ENCODE data around the gene COL11A2.
A peak's percentile ranks its signal among the peaks of the same experiment; 100 is the strongest.

Gene COL11A2

DNA sequence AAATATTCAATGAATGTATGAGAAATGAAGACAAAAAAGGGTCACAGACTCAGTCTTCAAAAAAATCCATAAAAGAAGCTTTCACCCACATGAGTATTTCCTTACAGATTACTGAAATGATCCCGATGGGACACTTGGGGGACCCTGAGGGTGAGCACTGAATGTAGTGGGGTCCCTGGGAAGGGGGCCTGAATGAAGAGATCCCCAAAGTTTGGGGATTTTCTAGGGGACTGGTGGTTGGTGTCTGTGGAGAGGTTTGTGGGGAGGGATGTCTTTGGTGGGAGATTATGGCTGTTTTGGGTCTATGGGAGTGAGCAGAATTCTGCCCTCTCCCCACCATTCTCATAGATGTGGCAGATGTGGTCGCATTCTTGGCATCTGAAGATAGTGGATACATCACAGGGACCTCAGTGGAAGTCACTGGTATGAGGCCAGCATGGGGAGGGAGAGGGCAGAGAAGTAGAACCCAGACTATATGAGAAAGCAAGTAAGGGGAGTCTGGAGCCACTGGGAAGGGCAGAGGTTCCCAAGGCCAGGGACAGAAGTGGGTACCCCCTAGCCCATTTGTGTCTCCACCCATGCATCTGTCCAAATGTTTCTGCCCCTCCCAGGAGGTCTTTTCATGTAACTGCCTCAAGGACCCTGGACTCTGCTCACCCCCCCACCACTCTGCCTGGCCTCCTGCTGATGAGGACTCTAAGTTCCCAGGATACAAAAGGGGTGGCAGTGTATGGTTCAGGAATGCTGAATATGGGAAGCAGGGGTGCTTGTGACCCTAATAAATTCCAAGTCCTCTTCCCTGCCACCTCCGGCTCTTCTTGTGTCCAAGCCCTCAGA lies 14.0 kb upstream of the COL11A2 start:
- peak; percentile 32 for DNase-seq

DNA sequence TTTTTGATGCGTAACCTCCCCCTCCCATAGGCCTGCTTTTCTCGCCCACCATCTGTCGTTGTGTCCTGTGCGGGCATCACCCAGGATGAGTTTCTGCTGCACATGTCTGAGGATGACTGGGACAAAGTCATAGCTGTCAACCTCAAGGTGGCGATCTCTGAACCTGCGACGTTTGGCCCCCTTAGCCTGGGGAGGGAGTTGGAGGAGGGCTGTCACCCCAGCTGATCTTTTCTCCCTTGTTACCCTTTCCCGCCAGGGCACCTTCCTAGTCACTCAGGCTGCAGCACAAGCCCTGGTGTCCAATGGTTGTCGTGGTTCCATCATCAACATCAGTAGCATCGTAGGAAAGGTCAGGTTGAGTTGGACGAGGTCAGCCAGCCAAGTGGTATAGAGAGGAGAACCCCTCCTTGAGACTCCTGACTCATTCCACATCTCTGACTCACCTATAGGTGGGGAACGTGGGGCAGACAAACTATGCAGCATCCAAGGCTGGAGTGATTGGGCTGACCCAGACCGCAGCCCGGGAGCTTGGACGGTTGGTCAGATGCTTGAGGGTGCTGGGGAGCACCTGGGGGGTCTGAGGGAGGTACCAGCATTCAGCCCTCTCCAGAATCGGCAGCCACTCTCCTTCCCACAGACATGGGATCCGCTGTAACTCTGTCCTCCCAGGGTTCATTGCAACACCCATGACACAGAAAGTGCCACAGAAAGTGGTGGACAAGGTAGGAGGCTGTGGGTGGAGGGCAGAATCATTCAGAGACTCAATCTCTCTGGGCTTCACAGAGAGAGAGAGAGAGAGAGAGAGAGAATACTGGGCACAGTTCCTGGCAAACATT lies 13.1 kb upstream of the COL11A2 start:
- peak; percentile 57 for DNase-seq

DNA sequence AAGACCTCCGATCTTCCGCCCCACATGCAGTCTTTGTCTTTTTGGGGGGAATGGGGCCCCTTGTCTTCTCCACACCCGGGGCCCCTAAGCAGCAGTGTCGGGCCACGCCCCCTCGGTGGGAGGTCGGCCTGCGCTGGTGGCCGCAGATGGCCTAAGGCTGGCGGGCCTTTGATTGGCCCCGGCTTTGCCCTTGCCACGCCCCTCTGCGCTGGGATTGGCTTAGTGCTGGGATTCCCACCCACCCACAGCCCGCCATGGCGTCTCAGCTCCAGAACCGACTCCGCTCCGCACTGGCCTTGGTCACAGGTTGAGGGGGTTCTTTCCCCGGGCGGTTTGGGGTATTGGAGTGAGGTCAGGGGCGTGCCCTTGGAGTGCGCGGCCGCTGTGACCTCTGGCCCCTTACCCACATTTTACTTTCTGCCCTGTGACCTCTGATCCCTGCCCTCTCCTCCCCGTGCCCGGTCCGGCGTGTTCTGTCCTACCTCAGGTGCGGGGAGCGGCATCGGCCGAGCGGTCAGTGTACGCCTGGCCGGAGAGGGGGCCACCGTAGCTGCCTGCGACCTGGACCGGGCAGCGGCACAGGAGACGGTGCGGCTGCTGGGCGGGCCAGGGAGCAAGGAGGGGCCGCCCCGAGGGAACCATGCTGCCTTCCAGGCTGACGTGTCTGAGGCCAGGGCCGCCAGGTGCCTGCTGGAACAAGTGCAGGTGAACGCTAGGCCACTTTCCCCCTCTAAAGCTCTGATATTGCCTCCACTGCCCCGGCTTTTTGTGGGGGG lies 12.3 kb upstream of the COL11A2 start, which contains the start of gene HSD17B8:
TSS of gene HSD17B8 (plus strand) at position 241 of the 776 bp plus-strand sequence. CDS start at position 255, 14 bp downstream.
- peak; percentile 91 for DNase-seq

- DNase-seq: no peak
Observed at GRCh38 chr6:33204165-33204414, 11.8 kb upstream of the COL11A2 start.

GRCh38 chr6:33203443-33204164 lies 11.3 kb upstream of the COL11A2 start:
- no peak for DNase-seq

DNA sequence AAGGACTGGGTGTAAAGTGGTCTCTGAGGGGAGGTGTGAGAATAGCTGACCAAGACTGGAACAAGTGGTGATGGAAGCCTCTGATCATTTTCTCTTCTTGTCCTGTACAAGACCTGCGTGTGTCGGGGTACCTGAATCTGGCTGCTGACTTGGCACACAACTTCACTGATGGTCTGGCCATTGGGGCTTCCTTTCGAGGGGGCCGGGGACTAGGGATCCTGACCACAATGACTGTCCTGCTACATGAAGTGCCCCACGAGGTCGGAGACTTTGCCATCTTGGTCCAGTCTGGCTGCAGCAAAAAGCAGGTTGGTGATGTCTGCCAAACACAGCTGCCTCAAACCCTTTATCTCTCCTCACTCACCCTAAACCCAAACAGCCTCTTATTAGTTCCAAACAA lies 10.5 kb upstream of the COL11A2 start:
- no peak for DNase-seq

DNA sequence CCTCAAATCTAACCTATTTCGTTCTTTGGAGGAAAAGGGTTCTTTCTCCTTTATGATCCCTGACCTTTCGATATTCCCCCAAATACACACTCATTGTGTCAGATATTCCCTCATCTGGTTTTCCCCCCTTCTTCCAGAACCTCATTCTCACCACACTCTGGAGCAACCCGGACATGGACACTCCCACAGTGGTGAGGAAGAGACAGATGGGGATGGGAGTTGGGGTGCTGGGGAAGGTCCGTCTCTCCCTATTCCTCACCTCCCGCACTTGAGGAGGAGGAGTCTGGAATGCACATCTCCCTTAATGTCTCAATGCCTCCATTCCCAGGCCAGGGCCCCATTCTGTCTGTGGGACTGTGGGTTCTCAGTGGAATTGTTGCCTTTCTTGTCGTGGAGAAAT lies 9.7 kb upstream of the COL11A2 start:
- DNase-seq: no peak

- no peak for DNase-seq
Observed at GRCh38 chr6:33201147-33201545, 8.9 kb upstream of the COL11A2 start.

DNA sequence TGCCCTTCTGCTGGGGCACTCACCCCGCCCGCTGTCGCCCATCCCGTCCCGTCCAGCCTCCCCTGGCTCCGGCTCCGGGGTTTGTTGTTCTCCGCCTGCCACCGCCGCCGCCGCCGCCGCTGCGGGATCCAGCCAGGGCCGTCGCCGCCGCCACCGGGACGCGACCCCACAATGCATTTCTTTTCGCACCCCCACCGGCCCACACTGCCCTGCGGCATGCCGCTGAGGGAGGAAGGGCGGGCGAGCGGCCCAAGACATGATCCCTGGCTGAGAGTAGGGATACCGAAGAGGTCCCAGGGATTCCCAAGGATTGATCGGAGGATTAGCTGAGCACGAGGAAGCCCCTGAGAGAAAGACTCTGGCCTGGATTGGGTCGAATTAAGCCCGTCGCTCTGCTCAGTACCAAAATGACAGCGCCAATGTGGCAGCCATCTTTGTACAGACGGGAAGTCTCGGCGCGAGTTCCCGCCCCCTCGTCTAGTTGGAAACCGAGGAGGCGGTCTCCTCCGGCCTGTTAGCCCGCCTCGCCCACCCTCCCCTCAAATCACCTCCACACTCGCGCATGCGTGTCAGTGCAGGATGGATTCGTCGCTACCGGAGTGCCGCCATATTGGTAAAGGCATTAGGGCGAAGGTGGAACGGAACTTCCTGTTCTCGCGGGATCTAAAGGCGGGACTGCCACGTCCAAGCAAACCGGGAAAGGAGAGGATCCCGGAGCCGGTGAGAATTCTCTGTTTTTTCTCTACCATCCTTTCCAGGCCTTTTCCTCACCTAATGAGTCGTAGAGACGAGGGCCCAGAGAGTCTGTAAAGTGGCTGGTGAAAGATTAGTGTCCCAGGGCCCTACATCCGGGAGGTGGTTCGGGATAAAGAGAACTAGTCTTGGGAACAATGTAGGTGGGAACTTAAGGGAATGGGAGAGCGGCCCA lies 8.2 kb upstream of the COL11A2 start, which contains the start of the genes RXRB and SLC39A7:
TSS of gene RXRB (minus strand) at position 447 of the 928 bp plus-strand sequence. CDS start at position 258, 189 bp downstream.
TSS of gene SLC39A7 (plus strand) at position 649 of the 928 bp plus-strand sequence. CDS start 379 bp downstream, outside the sequence.
- DNase-seq: peak; percentile 99

DNA sequence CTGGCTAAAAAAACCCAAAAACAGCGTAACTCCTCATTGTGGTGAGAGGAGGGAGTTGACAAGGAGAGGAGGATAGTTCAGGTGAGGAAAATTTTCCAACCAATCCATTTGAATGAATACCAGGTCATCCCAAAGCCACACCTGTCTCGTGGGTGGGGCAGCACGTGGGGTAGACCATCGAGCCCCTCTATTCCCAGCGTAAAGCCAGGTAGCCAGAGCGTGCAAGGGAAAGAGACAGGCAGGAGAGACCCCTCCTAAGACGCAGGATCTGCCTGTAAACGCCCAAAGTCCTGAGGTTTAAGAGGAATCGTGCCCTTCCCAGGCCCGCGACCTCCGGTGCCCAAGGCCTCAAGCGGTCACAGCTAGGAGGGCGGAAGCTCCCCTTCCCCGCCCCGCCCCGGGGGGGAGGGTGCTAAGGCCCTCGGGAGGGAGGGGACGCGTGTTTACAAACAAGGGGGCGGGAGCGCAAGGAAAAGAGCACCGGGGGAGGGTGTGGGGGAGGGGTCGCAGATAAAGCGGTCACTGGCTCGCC lies 7.5 kb upstream of the COL11A2 start:
- DNase-seq: peak; percentile 45

DNA sequence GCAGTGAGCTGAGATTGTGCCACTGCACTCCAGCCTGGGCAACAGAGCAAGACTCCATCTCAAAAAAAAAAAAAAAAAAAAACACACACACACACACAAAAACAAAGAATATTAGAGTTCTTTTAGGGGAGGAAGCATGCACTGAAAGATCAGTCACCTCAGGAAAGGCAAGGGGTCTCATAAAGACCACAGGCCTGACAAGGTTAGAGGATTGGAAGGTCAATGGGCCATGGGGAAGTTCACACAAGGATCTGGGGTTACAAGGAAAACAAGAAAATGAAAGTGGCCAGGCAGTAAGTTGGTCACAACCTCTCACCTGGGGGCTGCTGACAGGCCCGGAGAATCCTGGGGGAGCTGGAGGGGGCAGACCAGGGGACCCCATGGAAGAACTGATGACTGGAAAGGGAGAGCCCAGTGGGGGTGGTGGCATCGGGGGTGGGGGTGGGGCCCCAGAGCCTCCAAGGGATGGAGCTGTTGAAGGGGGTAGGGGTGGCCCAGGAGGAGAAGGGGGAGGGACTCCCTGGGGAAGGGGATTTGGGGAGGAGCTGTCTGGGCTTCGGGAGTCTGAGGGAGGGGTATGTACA lies 6.7 kb upstream of the COL11A2 start:
- DNase-seq: no peak

DNA sequence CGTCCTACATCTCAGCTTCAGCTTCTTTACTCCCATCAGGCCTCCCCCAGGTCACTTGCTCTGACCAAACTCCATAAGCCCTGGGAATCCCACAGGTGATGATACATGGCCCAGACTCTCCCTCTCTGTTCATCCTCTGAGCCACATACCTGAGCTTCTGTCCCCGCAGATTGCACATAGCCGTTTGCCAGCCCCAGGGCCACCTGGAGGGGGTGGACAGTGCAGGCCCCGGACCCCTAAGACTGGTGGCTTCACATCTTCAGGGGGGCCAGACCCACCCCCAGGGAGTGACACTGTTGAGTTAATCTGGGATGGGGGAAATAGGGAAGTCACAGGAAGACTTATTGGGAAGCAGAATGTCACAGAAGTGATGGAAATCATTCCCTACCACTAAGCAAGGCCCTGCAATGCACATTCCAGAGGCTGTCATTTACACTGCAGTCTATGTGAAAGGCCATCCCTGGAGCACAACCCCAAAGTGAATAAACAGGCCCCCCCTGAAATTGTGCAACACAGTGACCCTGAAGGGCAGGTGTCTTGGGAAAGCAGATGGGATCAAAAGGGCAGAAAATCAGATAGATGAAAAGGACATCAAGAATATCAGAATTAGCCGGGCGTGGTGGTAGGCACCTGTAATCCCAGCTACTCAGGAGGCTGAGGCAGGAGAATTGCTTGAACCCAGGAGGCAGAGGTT lies 6.0 kb upstream of the COL11A2 start:
- no peak for DNase-seq

DNA sequence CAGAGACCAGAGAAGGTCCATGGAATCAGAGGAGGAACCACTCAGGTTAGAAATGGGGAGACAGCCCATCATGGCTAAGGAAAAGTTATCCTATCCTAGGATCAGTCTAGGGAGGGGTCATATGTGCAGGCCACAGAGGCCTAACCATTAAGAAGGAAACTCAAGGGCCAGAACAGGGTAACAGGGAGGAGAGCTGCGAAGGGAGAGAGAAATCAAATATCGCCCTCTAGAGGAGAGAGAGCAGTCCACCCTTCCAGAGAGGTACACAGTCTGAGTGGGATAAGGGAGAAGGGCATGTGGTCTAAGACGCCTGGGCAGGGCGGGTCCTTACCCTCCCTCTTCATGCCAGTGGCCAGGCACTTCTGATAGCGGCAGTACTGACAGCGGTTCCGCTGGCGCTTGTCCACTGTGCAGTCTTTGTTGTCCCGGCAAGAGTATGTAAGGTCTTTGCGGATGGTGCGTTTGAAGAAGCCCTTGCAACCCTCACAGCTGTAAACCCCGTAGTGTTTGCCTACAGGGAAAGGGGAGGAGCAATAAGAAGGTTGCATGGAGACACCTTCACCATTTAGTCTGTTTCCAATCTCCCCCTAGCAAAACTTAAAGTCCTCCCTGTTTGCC lies 5.3 kb upstream of the COL11A2 start:
- DNase-seq: peak; percentile 51

GRCh38 chr6:33195304-33196165 lies 3.3 kb upstream of the COL11A2 start:
- DNase-seq: no peak

GRCh38 chr6:33194431-33194979 lies 2.2 kb upstream of the COL11A2 start:
- DNase-seq: no peak

- DNase-seq: no peak
Observed at GRCh38 chr6:33193619-33194018, 1.4 kb upstream of the COL11A2 start.

GRCh38 chr6:33192671-33193602 lies 670 bp upstream of the COL11A2 start:
- DNase-seq: no peak

Measured in fibroblast of skin of abdomen (primary cell).